Measurements from ENCODE around the gene FHIT.

Gene FHIT

GRCh38 chr3:59884409-59884808, 1366.8 kb downstream of the FHIT start:
- no peak for DNase-seq

- no peak for DNase-seq
Measured at GRCh38 chr3:59882746-59883145, 1368.5 kb downstream of the FHIT start.

- DNase-seq, result no peak
Measured at GRCh38 chr3:59880717-59881116, 1370.5 kb downstream of the FHIT start.

DNA sequence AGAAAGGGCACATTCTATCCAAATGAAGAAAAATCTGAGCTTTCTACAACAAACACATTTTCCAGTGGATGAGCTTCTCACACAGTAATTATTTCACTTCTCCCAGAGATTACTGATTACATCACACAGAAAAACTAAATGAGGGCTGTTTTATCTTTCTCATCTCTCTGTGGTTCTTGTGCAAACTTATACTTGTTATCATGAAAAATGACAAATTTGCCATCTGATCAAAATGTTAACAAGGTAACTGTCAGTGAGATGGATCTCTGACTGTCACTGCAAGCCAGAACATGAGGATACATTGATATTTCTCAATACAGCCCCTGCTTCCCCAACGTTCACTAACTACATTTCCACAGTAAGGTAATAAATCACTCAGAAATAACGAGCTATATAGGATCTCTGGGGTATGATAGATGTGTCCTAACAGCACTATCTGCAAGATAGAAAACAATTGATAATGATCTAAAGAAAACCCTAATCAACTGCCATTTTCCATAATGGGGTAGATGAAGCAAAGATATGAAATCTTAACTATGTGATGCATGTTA, 1372.1 kb downstream of the FHIT start:
- no peak for DNase-seq

GRCh38 chr3:59878038-59878427, 1373.2 kb downstream of the FHIT start:
- no peak for DNase-seq

DNA sequence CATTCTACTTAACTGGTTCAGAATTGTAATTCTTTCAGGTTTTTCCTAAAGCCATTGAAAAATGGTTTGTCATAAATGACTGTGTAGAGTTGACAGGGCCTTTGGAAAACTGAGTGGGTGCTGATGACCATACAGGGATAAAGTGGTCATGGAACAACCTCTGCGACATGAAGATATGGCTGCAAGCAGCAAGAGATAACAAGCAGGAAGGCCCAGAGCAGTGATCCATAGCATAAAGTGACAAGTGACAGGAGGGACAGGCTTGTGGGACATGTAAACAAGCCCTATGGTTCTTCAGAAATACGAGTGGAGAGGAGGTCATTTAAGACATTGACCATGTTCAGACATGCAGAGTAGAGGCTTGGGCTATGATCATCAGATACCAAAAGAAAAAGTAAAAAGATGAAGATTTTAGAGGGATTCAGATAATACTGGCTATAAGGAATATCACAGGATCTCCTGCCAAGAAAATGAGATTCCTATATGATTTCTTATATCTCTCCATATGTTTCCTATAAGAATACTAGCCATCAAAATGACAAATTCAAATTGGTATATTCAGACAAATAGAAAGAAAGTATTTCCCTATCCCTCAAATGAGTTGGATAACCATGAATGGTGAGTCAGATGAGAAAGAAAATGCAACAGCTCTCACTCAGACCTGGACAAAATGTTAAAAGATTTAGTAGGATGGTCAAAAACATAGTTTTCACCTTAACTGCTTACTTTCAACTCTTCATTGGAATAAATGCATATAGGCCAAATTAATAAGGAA, 1373.8 kb downstream of the FHIT start:
- DNase-seq, result no peak

GRCh38 chr3:59876533-59877062, 1374.7 kb downstream of the FHIT start:
- no peak for DNase-seq

DNA sequence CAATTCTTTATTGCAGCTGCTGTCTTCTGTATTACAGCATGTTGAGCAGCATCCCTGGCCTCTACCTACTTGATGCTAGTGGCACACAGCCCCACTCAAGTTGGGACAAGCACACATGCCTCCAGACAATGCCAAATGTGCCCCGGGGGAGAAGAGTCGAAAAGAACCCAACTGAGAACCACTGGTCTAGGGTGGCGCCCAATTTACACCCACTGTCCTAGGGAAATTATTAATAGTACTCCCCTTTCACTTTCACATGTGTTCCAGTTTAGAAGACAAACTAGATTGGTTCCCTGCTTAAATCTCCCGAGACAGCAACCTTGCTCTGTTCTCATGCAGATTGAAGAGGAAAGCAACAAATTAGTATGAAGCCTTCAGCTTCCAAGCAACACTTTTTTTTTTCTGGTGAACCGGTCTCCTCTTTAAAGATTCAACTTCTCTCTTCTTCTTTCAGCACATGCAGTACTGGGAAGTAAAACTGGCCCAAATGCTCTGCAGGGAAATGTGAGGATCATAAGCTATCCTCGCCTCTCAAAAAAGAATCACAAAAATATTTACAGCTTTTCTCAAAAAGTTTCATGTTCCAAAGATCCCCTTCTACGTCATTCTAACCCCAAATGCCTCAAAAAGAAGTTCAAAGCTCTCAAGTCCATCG, 1377.5 kb downstream of the FHIT start:
- no peak for DNase-seq

- DNase-seq, result no peak
Measured at GRCh38 chr3:59872128-59872527, 1379.1 kb downstream of the FHIT start.

DNA sequence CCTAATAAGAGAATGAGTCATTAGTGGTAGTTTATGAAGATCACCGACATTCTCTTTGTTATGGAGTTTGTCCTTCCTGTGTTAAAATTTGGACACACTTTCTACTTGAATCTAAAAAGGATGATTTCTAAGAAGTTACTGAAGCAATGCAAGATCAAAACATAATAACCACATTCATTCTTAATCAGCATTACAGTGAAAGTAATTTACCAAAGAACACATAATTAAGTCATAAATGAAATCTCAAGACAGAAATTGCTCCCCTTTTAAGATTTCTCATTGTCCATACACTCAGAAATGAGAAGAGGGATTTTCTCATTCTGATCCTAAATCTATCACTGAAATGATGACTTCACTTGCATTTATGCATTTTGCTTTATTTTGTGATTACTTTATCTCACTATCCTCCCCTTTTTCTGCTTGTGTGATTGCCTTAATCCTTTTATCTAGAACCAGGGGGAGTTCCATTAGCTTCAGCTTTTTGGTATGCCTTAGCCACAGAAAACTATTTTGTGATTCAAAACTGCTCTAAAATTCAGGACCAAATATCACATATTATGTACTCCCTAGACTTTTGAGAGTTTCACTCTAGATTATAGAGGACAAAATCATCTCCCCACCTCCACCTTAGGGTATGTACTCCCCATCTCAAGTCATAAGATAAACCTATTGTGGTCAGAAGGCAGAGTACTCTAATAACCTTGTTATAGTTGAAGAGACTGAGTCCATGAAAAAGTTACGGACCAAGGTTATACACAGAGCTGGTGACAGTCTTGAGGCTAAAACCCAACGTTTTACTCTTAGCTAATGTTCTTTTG, 1383.9 kb downstream of the FHIT start:
- no peak for DNase-seq

DNA sequence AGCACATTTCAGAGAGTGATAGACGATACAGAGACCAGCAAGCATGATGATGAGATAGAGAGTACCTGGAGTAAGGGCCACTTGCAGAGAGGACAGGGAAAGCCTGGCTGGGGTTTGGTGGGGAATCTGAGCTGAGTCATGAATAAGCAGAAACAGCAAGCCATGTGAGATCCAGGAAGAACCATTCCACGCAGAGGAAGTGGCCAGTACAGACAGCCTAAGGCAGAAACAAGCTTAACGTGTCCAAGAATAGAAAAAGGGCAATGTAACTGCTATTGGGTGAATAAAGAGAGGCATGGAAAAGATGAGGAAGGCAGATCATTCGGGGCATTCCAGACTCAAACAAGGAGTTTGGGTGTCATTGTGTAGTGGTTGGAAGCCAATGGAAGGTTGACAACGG, 1385.2 kb downstream of the FHIT start:
- DNase-seq, result no peak

- DNase-seq, result no peak
Measured at GRCh38 chr3:59865351-59865750, 1385.9 kb downstream of the FHIT start.

DNA sequence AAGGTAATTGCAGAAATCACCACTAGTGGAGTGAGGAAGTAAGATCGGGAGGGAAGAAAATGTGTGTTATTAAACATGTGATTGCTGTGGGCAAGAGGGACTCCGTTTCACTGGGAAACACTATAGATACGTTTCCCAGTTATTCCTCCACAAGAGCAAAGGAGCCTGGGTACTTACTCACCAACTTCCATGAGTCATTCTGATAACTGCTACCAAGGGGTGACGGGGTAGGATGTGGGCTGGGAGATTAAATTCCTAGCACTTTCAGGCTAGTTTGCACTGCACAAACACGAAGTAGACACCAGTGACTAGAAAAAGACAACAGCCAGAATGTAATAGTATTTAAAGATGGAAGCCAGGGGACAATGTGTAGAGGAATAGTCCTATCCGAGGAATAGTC, 1388.6 kb downstream of the FHIT start:
- no peak for DNase-seq

DNA sequence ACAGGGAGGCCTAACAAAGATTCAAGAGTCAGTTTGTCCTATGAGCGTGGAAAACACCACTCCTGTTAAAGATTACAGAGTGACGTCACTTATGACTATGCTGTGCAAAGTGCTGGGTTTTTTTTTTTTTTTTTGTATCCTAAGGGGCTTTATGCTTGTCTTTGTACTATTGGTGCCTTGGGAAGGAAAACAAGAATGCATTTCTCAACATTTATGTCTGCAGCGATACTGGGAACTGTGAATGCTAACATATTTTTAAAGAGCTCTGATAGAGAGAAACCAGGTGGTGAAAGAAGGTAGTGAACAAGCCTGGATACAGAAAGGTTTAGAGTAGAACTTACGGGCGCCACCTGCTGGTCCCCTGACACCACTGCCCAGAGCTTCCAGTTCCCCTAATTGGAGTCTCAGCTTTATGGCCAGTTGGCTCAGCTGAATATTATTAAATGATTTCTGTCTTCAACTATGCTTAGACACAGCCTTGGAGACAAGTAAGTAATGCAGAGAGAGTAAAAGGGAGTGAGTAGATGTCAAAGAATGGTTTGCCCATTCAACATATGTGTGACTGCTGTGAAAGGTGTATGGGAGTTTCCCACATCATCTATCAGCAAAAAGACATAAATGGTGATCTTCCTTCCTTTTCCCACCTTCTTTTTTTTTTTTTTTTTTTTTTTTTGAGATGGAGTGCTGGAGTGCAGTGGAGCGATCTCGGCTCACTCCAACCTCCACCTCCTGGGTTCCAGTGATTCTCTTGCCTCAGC, 1393.5 kb downstream of the FHIT start:
- peak; percentile 44 for DNase-seq

DNA sequence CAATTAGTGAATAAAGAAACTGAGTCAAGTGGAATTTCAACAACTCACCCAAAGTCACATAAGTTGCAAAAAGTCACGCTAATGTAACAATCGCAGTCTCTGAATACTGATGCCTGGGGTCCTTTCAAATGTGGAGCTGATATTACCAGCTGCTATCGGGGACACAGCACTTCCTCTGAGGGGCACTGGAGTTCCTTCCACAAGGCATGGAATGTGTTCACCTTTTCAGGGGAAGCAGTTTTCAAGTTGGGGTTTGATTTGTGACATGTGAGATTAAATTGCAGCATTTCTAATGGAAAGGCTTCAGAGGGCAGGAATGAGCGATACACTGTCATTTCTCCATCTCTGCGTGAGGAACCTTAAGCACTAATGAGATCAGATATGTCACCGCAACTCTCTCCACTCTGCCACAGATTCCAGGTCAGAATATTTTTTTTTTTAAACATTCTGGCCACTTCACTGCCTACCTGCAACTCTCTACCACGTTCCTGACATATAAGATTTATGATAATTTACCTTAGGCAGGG, 1394.3 kb downstream of the FHIT start:
- no peak for DNase-seq

DNA sequence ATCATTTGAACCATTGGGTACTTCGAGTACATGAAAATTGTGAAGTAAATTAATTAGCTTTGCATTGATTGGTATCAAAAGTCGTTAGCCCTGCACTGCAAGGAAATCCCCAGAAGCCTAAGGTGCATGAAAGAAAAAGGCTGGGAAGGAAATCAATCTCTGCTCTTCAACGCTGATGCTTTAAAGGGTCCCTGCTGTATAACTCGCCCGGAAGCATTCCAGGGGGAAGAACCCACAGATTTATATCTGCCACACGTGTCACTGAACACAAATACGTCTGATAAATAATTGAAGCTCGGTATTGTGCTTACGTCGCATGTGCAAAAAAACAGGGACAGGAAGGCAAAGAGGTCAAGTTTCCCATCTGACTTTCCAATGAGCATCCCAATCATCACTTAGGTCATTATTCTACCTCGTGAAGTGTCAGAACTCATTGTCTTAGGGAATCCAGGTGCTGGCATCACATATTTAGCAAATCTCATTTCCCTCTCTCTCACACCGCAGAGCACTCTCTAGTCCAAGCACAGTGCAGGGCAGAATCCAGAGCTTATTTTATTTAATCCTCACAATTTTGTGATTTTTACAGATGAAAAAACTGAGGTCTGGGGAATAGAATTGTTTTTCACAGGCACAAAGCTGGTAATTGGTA, 1397.1 kb downstream of the FHIT start:
- no peak for DNase-seq

GRCh38 chr3:59850417-59850816, 1400.8 kb downstream of the FHIT start:
- no peak for DNase-seq

- no peak for DNase-seq
Measured at GRCh38 chr3:59845386-59845785, 1405.9 kb downstream of the FHIT start.

- no peak for DNase-seq
Measured at GRCh38 chr3:59843821-59844220, 1407.4 kb downstream of the FHIT start.

DNA sequence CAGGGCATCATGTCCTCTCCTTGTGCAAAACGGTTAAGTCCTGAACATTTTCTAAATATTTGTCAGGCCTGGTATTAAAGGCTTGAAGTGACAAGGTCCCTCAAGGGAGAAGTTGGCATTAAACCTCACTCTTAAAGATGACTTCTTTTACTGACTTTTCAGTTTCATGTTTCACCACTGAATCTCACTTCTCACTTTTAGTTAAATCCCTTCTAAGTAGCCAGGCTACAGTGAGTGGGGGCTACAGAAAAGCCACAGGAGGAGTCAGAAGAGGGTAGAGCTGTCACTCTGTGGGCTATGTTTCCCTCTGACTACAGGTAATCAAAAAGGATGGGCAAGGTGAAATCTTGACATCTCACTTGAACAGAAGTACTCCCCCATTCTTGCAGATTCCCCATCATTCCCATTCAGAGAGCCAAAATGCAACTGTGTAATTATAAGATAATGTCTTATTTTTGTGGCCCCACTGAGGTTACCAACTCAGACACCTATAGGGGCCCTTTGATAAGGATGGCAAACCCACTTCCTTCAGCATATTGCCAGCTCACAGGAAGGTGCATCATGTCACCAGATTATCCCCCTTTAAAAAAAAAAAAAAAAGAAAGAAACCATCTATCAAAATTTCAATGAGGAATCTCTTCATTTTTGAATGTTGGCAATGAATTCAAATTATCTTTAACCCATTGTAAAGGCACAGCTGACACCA, 1411.3 kb downstream of the FHIT start:
- DNase-seq, result no peak

GRCh38 chr3:59839283-59839682, 1412.0 kb downstream of the FHIT start:
- no peak for DNase-seq

All from SIG-M5 (cell line).